Keratinocyte (primary cell): ENCODE data around the gene ANKRD60. TPM values are rescaled to one million over a fixed set of nuclear protein-coding genes. Genes with fewer than 3 reads are reported as not detected.

Experiments used
- DNase-seq: peaks from one replicate; pipeline ENCODE4 v3.0.0-alpha.2; 2011; ENCODE audit warnings: low read depth, missing footprints, low spot score
- FAIRE-seq: peaks from 2 replicates; lab custom pipeline; 2011; peaks lifted over from hg19 to GRCh38; lab: Jason Lieb, UNC
- H2AFZ ChIP-seq: 2 replicates; pipeline ENCODE4 v1.6.0; 2012; ENCODE audit warnings: low read length, control low read depth, inconsistent platforms; ENCODE audit not compliant: control insufficient read depth
- H3K27ac ChIP-seq: 2 replicates; pipeline ENCODE4 v1.5.1; 2011; ENCODE audit warnings: low read length; ENCODE audit not compliant: control insufficient read depth, insufficient read depth
- H3K27me3 ChIP-seq: 3 replicates; pipeline ENCODE4 v1.6.0; 2011; ENCODE audit warnings: low read length; ENCODE audit not compliant: control insufficient read depth, insufficient read depth; ENCODE audit errors: extremely low read depth
- H3K36me3 ChIP-seq, 2 experiments: 2 replicates in 1 of 2; 3 replicates in 1 of 2; pipeline ENCODE4 v1.5.1; 2011; ENCODE audit warnings: low read length in 2 of 2, mild to moderate bottlenecking in 1 of 2; ENCODE audit not compliant: control insufficient read depth in 2 of 2, insufficient read depth in 2 of 2; ENCODE audit errors: extremely low read depth in 1 of 2
- H3K4me1 ChIP-seq: 3 replicates; pipeline ENCODE4 v1.5.1; 2011; ENCODE audit warnings: low read length; ENCODE audit not compliant: control insufficient read depth, insufficient read depth; ENCODE audit errors: extremely low read depth
- H3K4me2 ChIP-seq: 3 replicates; pipeline ENCODE4 v1.6.0; 2011; ENCODE audit warnings: low read depth, low read length; ENCODE audit not compliant: control insufficient read depth, insufficient read depth; ENCODE audit errors: extremely low read depth
- H3K4me3 ChIP-seq, 3 experiments: fragments of 200-600 bp in 1 of 3; sonication (generic) in 1 of 3; 2 replicates in 2 of 3; 3 replicates in 1 of 3; pipeline ENCODE4 v1.5.1; 2011 to 2016; ENCODE audit warnings: low read length in 3 of 3, mild to moderate bottlenecking in 3 of 3, control low read depth in 2 of 3, inconsistent platforms in 1 of 3, low read depth in 1 of 3, mixed read lengths in 1 of 3, mixed run types in 1 of 3, moderate library complexity in 1 of 3; ENCODE audit not compliant: control insufficient read depth in 2 of 3, insufficient read depth in 2 of 3; ENCODE audit errors: extremely low read depth in 1 of 3
- H3K79me2 ChIP-seq: 2 replicates; pipeline ENCODE4 v1.6.0; 2012; ENCODE audit warnings: low read length; ENCODE audit not compliant: control insufficient read depth, insufficient read depth
- H3K9ac ChIP-seq: 3 replicates; pipeline ENCODE4 v1.6.0; 2011; ENCODE audit warnings: low read length; ENCODE audit not compliant: control insufficient read depth, insufficient read depth; ENCODE audit errors: extremely low read depth
- H3K9me1 ChIP-seq: 3 replicates; pipeline ENCODE4 v1.6.0; 2011; ENCODE audit warnings: low read length; ENCODE audit not compliant: control insufficient read depth, insufficient read depth; ENCODE audit errors: extremely low read depth
- H3K9me3 ChIP-seq: 2 replicates; pipeline ENCODE4 v1.5.1; 2012; ENCODE audit warnings: low read depth, low read length; ENCODE audit not compliant: control insufficient read depth
- H4K20me1 ChIP-seq: 3 replicates; pipeline ENCODE4 v1.6.0; 2011; ENCODE audit warnings: low read length; ENCODE audit not compliant: control insufficient read depth, insufficient read depth; ENCODE audit errors: extremely low read depth
- CTCF ChIP-seq, 3 experiments: IDR thresholded peaks in 1 of 3; conservative IDR thresholded peaks in 1 of 3; optimal IDR thresholded peaks in 1 of 3; 2 replicates in 2 of 3; 3 replicates in 1 of 3; pipeline versions ENCODE3 to v1.5.1; 2011; ENCODE audit warnings: low read length in 3 of 3, mild to moderate bottlenecking in 3 of 3, moderate library complexity in 2 of 3, control low read depth in 1 of 3, inconsistent platforms in 1 of 3; ENCODE audit not compliant: insufficient read depth in 2 of 3; ENCODE audit errors: extremely low read depth in 1 of 3
- EZH2 ChIP-seq: IDR thresholded peaks from one replicate; pipeline ENCODE4 v1.6.1; 2012; ENCODE audit warnings: inconsistent platforms, mild to moderate bottlenecking, low read length, moderate library complexity
- dilution Hi-C: fragments of 300-500 bp; cut with MboI; formaldehyde crosslinking; loops from one replicate; pipeline ENCODE4 v1.7.0; 2020; ENCODE audit warnings: low sequenced_read_pairs; ENCODE audit not compliant: extremely low pct_ligation_motif_present
- polyA plus RNA-seq, 5 experiments: library from polyadenylated mRNA; depleted of rRNA in 3 of 5; stranded (reverse) in 3 of 5; stranded (forward) in 1 of 5; unstranded in 1 of 5; fragments of >200 nt; gene quantifications; 1 replicate in 1 of 5; 2 replicates in 3 of 5; 3 replicates in 1 of 5; pipeline versions ENCODE4 v1.2.1 to v1.2.3, GENCODE V29; 2011 to 2012; ENCODE audit warnings: missing spikeins in 2 of 5, low read depth in 1 of 5, low replicate concordance in 1 of 5

The ANKRD60 gene
- polyA plus RNA-seq, 1 donor (not counting 4 experiments of a cell fraction or from before 2014, with no cell fraction given): not detected

DNA sequence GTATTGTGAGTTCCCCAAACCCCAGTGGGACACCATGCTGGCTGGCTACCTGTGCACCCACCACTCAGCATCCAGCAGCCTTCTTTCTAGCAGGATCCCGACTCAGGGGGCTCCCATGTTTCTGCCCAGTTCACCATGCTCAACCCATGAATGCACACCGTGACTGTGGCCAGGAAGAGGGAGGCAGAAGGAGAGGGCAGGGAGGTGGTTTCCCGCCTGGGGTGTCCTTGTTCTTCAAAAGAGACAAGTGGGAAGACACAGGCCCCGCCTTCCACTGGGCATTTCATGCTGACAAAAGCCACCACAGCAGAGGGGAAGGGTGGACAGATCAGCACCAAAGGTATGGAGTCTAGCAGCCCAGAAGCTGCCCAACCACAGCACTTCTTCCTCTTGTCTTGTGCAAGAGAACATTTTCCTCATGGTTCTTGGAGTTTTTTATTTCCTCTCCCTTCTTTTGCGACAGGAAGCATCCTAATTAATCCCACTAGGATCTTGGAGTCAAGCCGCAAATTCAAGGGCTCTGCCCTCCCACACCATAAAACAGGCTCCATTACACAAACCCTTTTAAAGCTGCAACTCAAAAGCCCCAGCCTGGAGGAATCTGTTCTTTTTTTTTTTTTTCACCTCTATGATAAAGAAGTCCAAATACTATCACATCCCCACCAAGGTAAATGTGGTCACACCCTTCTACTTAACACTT is 13.5 kb upstream of the ANKRD60 start:
- Histone ChIP-seq H3K79me2 (no peaks in the 10 kb centered on the region), H3K4me1 (peaks cover under 1% of the 10 kb centered on the region), H3K9me3 (no peaks in the 10 kb centered on the region), H3K27ac (no peak overlapping the region), H3K4me3 (no peak overlapping the region), H4K20me1 (no peaks in the 10 kb centered on the region), H3K36me3 (peaks cover 17 to 33% of the 10 kb centered on the region in 2 experiments), H3K9ac (no peak overlapping the region), H3K4me2 (no peak overlapping the region), H2AFZ (no peak overlapping the region), H3K27me3 (no peaks in the 10 kb centered on the region), H3K9me1 (no peaks in the 10 kb centered on the region)
- DNase-seq: no peak
- dilution Hi-C loops: no loop called here
- TF ChIP-seq EZH2 (no peak), CTCF (optimal IDR thresholded peaks at IDR 0.05 in 1 of 3, IDR thresholded peaks at IDR 0.05 in 1 of 3, conservative IDR thresholded peaks at IDR 0.05 in 1 of 3; ENCODE audit: extremely low read depth in 1 of 3, insufficient read depth in 2 of 3, low read length in 3 of 3) (no peak)
- no peak for FAIRE-seq

- TF ChIP-seq EZH2 (no peak), CTCF (optimal IDR thresholded peaks at IDR 0.05 in 1 of 3, IDR thresholded peaks at IDR 0.05 in 1 of 3, conservative IDR thresholded peaks at IDR 0.05 in 1 of 3; ENCODE audit: extremely low read depth in 1 of 3, insufficient read depth in 2 of 3, low read length in 3 of 3) (no peak)
- Histone ChIP-seq H2AFZ (no peak overlapping the region), H4K20me1 (no peaks in the 10 kb centered on the region), H3K9me1 (no peaks in the 10 kb centered on the region), H3K36me3 (peaks cover 7 to 22% of the 10 kb centered on the region in 2 experiments), H3K9ac (no peak overlapping the region), H3K27me3 (no peaks in the 10 kb centered on the region), H3K79me2 (no peaks in the 10 kb centered on the region), H3K27ac (no peak overlapping the region), H3K9me3 (no peaks in the 10 kb centered on the region), H3K4me3 (no peak overlapping the region), H3K4me2 (no peak overlapping the region), H3K4me1 (peaks cover 5% of the 10 kb centered on the region)
- FAIRE-seq: no peak
- DNase-seq: no peak
- dilution Hi-C loops: no loop called here
These were observed 12.0 kb upstream of the ANKRD60 start for GRCh38 chr20:58240471-58240870.
